GM12892 (cell line): Measurements from ENCODE around the gene ZNF763.
"Not testable (repeated sequence)": the region's sequence is repeated elsewhere in the genome, so short reads cannot be mapped to it uniquely, and the experiment has no call there.

ENCODE experiments used
- DNase-seq: peaks from one replicate; pipeline ENCODE4 v3.0.0; 2011; ENCODE audit not compliant: insufficient read length
- FAIRE-seq: peaks from 2 replicates; lab custom pipeline; 2011; peaks lifted over from hg19 to GRCh38; lab: Jason Lieb, UNC
- POLR2A ChIP-seq: IDR thresholded peaks from 2 replicates; pipeline ENCODE4 v1.6.1; 2011; ENCODE audit warnings: low read depth, low read length, control low read depth
- POLR2AphosphoS5 ChIP-seq: IDR thresholded peaks from 2 replicates; pipeline ENCODE4 v1.6.1; 2011; ENCODE audit warnings: low read depth, low read length, control low read depth
- TAF1 ChIP-seq: IDR thresholded peaks from 2 replicates; pipeline ENCODE4 v1.6.1; 2011; ENCODE audit warnings: low read depth, mild to moderate bottlenecking, control low read depth, low read length, borderline replicate concordance

ZNF763 gene

GRCh38 chr19:11978492-11979100 lies 13.8 kb downstream of the ZNF763 start:
- no peak for TF ChIP-seq POLR2A
- FAIRE-seq (no peak), DNase-seq (no peak)

GRCh38 chr19:11979527-11979926 lies 14.7 kb downstream of the ZNF763 start:
- FAIRE-seq (no peak), DNase-seq (no peak)
- TF ChIP-seq POLR2A (no peak), POLR2AphosphoS5 (no peak), TAF1 (no peak)

GRCh38 chr19:11982526-11982925 lies 17.7 kb downstream of the ZNF763 start:
- FAIRE-seq (no peak), DNase-seq (no peak)
- TF ChIP-seq POLR2AphosphoS5 (no peak), POLR2A (no peak), TAF1 (no peak)

- DNase-seq (no peak), FAIRE-seq (no peak)
- TF ChIP-seq TAF1: no peak
- no peak for TF ChIP-seq POLR2A
- no peak for TF ChIP-seq POLR2AphosphoS5
Observed at GRCh38 chr19:11984986-11985385, 20.1 kb downstream of the ZNF763 start.

GRCh38 chr19:11986754-11987153 lies 21.9 kb downstream of the ZNF763 start:
- FAIRE-seq: no peak
- DNase-seq: no peak
- no peak for TF ChIP-seq POLR2AphosphoS5
- no peak for TF ChIP-seq POLR2A
- TF ChIP-seq TAF1: no peak

GRCh38 chr19:11987405-11988281 lies 22.8 kb downstream of the ZNF763 start:
- TF ChIP-seq POLR2AphosphoS5 (peak; percentile 87), POLR2A (peak; percentile 92), TAF1 (peak; percentile 79; the same call in 1 of the 2 replicates)
- DNase-seq (peak; percentile 89), FAIRE-seq (peak; percentile 90)

- no peak for FAIRE-seq
- DNase-seq: no peak
- TF ChIP-seq TAF1: no peak
- TF ChIP-seq POLR2AphosphoS5: no peak
Observed at GRCh38 chr19:11989112-11989456, 24.2 kb downstream of the ZNF763 start.

- not testable (repeated sequence) for DNase-seq, FAIRE-seq
Observed at GRCh38 chr19:11991921-11992320, 27.1 kb downstream of the ZNF763 start.

- TF ChIP-seq TAF1: no peak
- TF ChIP-seq POLR2A: no peak
- no peak for TF ChIP-seq POLR2AphosphoS5
- DNase-seq (no peak), FAIRE-seq (no peak)
Observed at GRCh38 chr19:11995174-11995573, 30.3 kb downstream of the ZNF763 start.

GRCh38 chr19:12000152-12000981 lies 35.5 kb downstream of the ZNF763 start:
- FAIRE-seq (no peak), DNase-seq (no peak)
- TF ChIP-seq POLR2AphosphoS5: no peak

GRCh38 chr19:12015015-12015752 lies 50.3 kb downstream of the ZNF763 start:
- TF ChIP-seq POLR2A (no peak), TAF1 (no peak), POLR2AphosphoS5 (no peak)
- FAIRE-seq: no peak
- DNase-seq: no peak

- TF ChIP-seq TAF1: no peak
- TF ChIP-seq POLR2AphosphoS5: no peak
- TF ChIP-seq POLR2A: no peak
- no peak for FAIRE-seq
- no peak for DNase-seq
Observed at GRCh38 chr19:12015753-12016116, 50.9 kb downstream of the ZNF763 start.
